Ovary (tissue), 3 donors: ENCODE data around the gene KIF3B.

ENCODE experiments used
- POLR2A ChIP-seq: fragments of 450-650 bp; IDR thresholded peaks from one replicate; pipeline ENCODE4 v1.6.1; 2017; ENCODE audit warnings: antibody characterized with exemption, mild to moderate bottlenecking, moderate library complexity
- TF ChIP-seq, protein P1 (sequence below), 3 donors: fragments of 450-650 bp in 2 of 3; fragments of 200-600 bp in 1 of 3; IDR thresholded peaks; one replicate each; pipeline versions ENCODE4 v1.5.1 to v1.8.0; 2016 to 2022; ENCODE audit warnings: antibody characterized with exemption in 3 of 3, mild to moderate bottlenecking in 1 of 3
- donor health status: DM: no; HTN: no; CAD: no.

GRCh38 chr20:32281711-32282110 lies 4.3 kb downstream of the KIF3B start:
- no peak for TF ChIP-seq POLR2A
- TF ChIP-seq, protein P1, sequence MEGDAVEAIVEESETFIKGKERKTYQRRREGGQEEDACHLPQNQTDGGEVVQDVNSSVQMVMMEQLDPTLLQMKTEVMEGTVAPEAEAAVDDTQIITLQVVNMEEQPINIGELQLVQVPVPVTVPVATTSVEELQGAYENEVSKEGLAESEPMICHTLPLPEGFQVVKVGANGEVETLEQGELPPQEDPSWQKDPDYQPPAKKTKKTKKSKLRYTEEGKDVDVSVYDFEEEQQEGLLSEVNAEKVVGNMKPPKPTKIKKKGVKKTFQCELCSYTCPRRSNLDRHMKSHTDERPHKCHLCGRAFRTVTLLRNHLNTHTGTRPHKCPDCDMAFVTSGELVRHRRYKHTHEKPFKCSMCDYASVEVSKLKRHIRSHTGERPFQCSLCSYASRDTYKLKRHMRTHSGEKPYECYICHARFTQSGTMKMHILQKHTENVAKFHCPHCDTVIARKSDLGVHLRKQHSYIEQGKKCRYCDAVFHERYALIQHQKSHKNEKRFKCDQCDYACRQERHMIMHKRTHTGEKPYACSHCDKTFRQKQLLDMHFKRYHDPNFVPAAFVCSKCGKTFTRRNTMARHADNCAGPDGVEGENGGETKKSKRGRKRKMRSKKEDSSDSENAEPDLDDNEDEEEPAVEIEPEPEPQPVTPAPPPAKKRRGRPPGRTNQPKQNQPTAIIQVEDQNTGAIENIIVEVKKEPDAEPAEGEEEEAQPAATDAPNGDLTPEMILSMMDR (IDR thresholded peaks at IDR 0.05) = no peak
